Measurements from ENCODE around the gene TIGD4. TPM values are rescaled to one million over a fixed set of nuclear protein-coding genes. Genes with fewer than 3 reads are reported as not detected.

TIGD4 gene
- total and polyA plus RNA-seq, 9 donors = 1.3 to 8.8 (median 3.7) TPM

GRCh38 chr4:152727784-152728183, 51.7 kb downstream of the TIGD4 start:
- H3K36me3 ChIP-seq (ENCODE audit: control insufficient read depth, insufficient read depth, low read length) = no peaks in the 10 kb centered on the region
- no peak overlapping the region for H3K27ac ChIP-seq (ENCODE audit: low read length)
- H3K27me3 ChIP-seq (ENCODE audit: control insufficient read depth, insufficient read depth, low read length) = peaks cover 3% of the 10 kb centered on the region
- no peak overlapping the region for H3K4me3 ChIP-seq (ENCODE audit: low read length)
- 50% methylated on average over 1 of the region's 1 CpG for WGBS (ENCODE audit: insufficient coverage)
- no peaks in the 10 kb centered on the region for H3K4me1 ChIP-seq (ENCODE audit: control insufficient read depth, insufficient read depth, low read length)
- DNase-seq = no peak
- no peaks in the 10 kb centered on the region for H3K9me3 ChIP-seq (replicated peaks; ENCODE audit: control insufficient read depth, low read depth, low read length)

GRCh38 chr4:152724494-152724893, 55.0 kb downstream of the TIGD4 start:
- no CpG with 5 or more reads among the region's 5 CpGs for WGBS (ENCODE audit: insufficient coverage)
- no peaks in the 10 kb centered on the region for H3K36me3 ChIP-seq (ENCODE audit: control insufficient read depth, insufficient read depth, low read length)
- no peak for DNase-seq

GRCh38 chr4:152723236-152723635, 56.3 kb downstream of the TIGD4 start:
- Histone ChIP-seq H3K36me3 (ENCODE audit: control insufficient read depth, insufficient read depth, low read length) (no peaks in the 10 kb centered on the region), H3K27me3 (ENCODE audit: control insufficient read depth, insufficient read depth, low read length) (peaks cover 5% of the 10 kb centered on the region), H3K9me3 (replicated peaks; ENCODE audit: control insufficient read depth, low read depth, low read length) (no peaks in the 10 kb centered on the region), H3K27ac (ENCODE audit: low read length) (no peak overlapping the region), H3K4me1 (ENCODE audit: control insufficient read depth, insufficient read depth, low read length) (no peaks in the 10 kb centered on the region), H3K4me3 (ENCODE audit: low read length) (no peak overlapping the region)
- no peak for DNase-seq
- WGBS (ENCODE audit: insufficient coverage) = 60% methylated on average over 3 of the region's 3 CpGs

More at GRCh38 chr4:152724494-152724893, 55.0 kb downstream of the TIGD4 start:
- no peak overlapping the region for H3K4me3 ChIP-seq (ENCODE audit: low read length)
- peaks cover 5% of the 10 kb centered on the region for H3K27me3 ChIP-seq (ENCODE audit: control insufficient read depth, insufficient read depth, low read length)
- no peaks in the 10 kb centered on the region for H3K9me3 ChIP-seq (replicated peaks; ENCODE audit: control insufficient read depth, low read depth, low read length)
- no peaks in the 10 kb centered on the region for H3K4me1 ChIP-seq (ENCODE audit: control insufficient read depth, insufficient read depth, low read length)
- H3K27ac ChIP-seq (ENCODE audit: low read length) = no peak overlapping the region

GRCh38 chr4:152719801-152720556, 59.6 kb downstream of the TIGD4 start:
- H3K4me3 ChIP-seq (ENCODE audit: low read length) = no peak overlapping the region
- H3K36me3 ChIP-seq (ENCODE audit: control insufficient read depth, insufficient read depth, low read length) = no peaks in the 10 kb centered on the region
- no peaks in the 10 kb centered on the region for H3K9me3 ChIP-seq (replicated peaks; ENCODE audit: control insufficient read depth, low read depth, low read length)
- H3K27me3 ChIP-seq (ENCODE audit: control insufficient read depth, insufficient read depth, low read length) = peaks cover 2% of the 10 kb centered on the region
- no peaks in the 10 kb centered on the region for H3K4me1 ChIP-seq (ENCODE audit: control insufficient read depth, insufficient read depth, low read length)
- no peak overlapping the region for H3K27ac ChIP-seq (ENCODE audit: low read length)
- WGBS (ENCODE audit: insufficient coverage) = 25% methylated on average over 19 of the region's 24 CpGs
- peak; percentile 87 for DNase-seq

Other genes starting within 250 kb of the TIGD4 start
- 73.7 TPM for gene FBXW7, start 243.6 kb downstream of the TIGD4 start, total RNA-seq
- gene FBXW7, start 243.6 kb downstream of the TIGD4 start, polyA plus RNA-seq (ENCODE audit: insufficient read depth in 1 of 8, insufficient read length in 8 of 8, low replicate concordance in 1 of 8) = 10 to 100 TPM; 18.9 to 33.5 (median 23.5) TPM
- 0.66 TPM for gene TMEM154, start 99.7 kb downstream of the TIGD4 start, total RNA-seq
- 1 to 10 TPM in 2 of 8 donors, under 1 TPM in 6; 0.15 to 1.9 (median 0.86) TPM for gene TMEM154, start 99.7 kb downstream of the TIGD4 start, polyA plus RNA-seq (ENCODE audit: insufficient read depth in 1 of 8, insufficient read length in 8 of 8, low replicate concordance in 1 of 8)
- gene ARFIP1, start 224 bp upstream of the TIGD4 start, total RNA-seq = 22.1 TPM
- 10 to 100 TPM; 17.1 to 30.4 (median 20.8) TPM for gene ARFIP1, start 224 bp upstream of the TIGD4 start, polyA plus RNA-seq (ENCODE audit: insufficient read depth in 1 of 8, insufficient read length in 8 of 8, low replicate concordance in 1 of 8)
- 3.6 TPM for gene FHDC1, start 156.6 kb upstream of the TIGD4 start, total RNA-seq
- gene FHDC1, start 156.6 kb upstream of the TIGD4 start, polyA plus RNA-seq (ENCODE audit: insufficient read depth in 1 of 8, insufficient read length in 8 of 8, low replicate concordance in 1 of 8) = 10 to 100 TPM in 1 of 8 donors, 1 to 10 TPM in 7; 5.7 to 11.1 (median 7.0) TPM